H1 (cell line): ENCODE results near the gene C2orf92. TPM values are rescaled to one million over a fixed set of nuclear protein-coding genes. Genes with fewer than 3 reads are reported as not detected.

Source experiments
- CTCF ChIA-PET: fragments of 300-600 bp; sonication (Branson Sonifier 250); formaldehyde crosslinking; loops from one replicate; lab custom pipeline; 2021; ENCODE audit not compliant: partially characterized antibody; lab: Charles Lee
- POLR2A ChIA-PET: fragments of 300-600 bp; sonication (Branson Sonifier 250); formaldehyde crosslinking; loops from one replicate; lab custom pipeline; 2021; ENCODE audit warnings: inconsistent platforms; ENCODE audit not compliant: partially characterized antibody; lab: Charles Lee
- DNase-seq, 2 experiments: peaks; one replicate each; pipeline versions ENCODE4 v3.0.0 to v3.0.0-alpha.2; 2010 to 2022; ENCODE audit warnings: low spot score in 2 of 2, low read depth in 1 of 2, mixed read lengths in 1 of 2
- FAIRE-seq: peaks from 2 replicates; lab custom pipeline; 2011; peaks lifted over from hg19 to GRCh38; lab: Jason Lieb, UNC
- H2AFZ ChIP-seq: 2 replicates; pipeline ENCODE4 v1.8.1; 2012; ENCODE audit warnings: low read length, inconsistent platforms
- H2AK5ac ChIP-seq: 2 replicates; pipeline ENCODE4 v1.6.1; 2013; ENCODE audit warnings: low read depth, low read length
- H2BK120ac ChIP-seq: replicated peaks from 2 replicates; pipeline ENCODE3; 2013; ENCODE audit warnings: low read depth, low read length, inconsistent platforms
- H2BK12ac ChIP-seq: 2 replicates; pipeline ENCODE4 v1.6.1; 2013; ENCODE audit warnings: low read depth, low read length
- H2BK15ac ChIP-seq: 2 replicates; pipeline ENCODE4 v1.6.1; 2013; ENCODE audit warnings: low read length
- H2BK20ac ChIP-seq: 2 replicates; pipeline ENCODE4 v1.6.1; 2013; ENCODE audit warnings: low read length
- H2BK5ac ChIP-seq: 2 replicates; pipeline ENCODE4 v1.6.1; 2013; ENCODE audit warnings: low read depth, low read length
- H3K14ac ChIP-seq: 2 replicates; pipeline ENCODE4 v1.6.1; 2013; ENCODE audit warnings: inconsistent platforms; ENCODE audit not compliant: insufficient read length
- H3K18ac ChIP-seq: 2 replicates; pipeline ENCODE4 v1.6.1; 2013; ENCODE audit warnings: low read length; ENCODE audit errors: extremely low read depth
- H3K23ac ChIP-seq: 2 replicates; pipeline ENCODE4 v1.6.1; 2013; ENCODE audit warnings: inconsistent platforms; ENCODE audit not compliant: insufficient read length
- H3K23me2 ChIP-seq: 2 replicates; pipeline ENCODE4 v1.6.1; 2013; ENCODE audit warnings: low read depth, low read length
- H3K27ac ChIP-seq: 2 replicates; pipeline ENCODE4 v1.6.1; 2011; ENCODE audit warnings: low read depth, low read length, inconsistent platforms
- H3K27me3 ChIP-seq, 4 experiments: replicated peaks in 1 of 4; 1 replicate in 1 of 4; 2 replicates in 3 of 4; pipeline versions ENCODE4 v1.6.1 to v1.8.1; 2011 to 2013; ENCODE audit warnings: low read length in 3 of 4, mild to moderate bottlenecking in 3 of 4, inconsistent platforms in 2 of 4, mixed read lengths in 2 of 4, moderate library complexity in 1 of 4; ENCODE audit not compliant: control insufficient read depth in 3 of 4, insufficient read depth in 3 of 4; ENCODE audit errors: extremely low read depth in 1 of 4
- H3K36me3 ChIP-seq, 4 experiments: 2 replicates each; pipeline versions ENCODE4 v1.6.1 to v1.8.1; 2011 to 2013; ENCODE audit warnings: mild to moderate bottlenecking in 4 of 4, low read length in 3 of 4, moderate library complexity in 2 of 4, control low read depth in 1 of 4, inconsistent platforms in 1 of 4; ENCODE audit not compliant: insufficient read depth in 4 of 4, control insufficient read depth in 2 of 4
- H3K4ac ChIP-seq: replicated peaks from 2 replicates; pipeline ENCODE3; 2013; ENCODE audit warnings: low read length, low read depth, mixed read lengths, inconsistent platforms; ENCODE audit not compliant: insufficient read length
- H3K4me1 ChIP-seq, 4 experiments: replicated peaks in 1 of 4; 1 replicate in 1 of 4; 2 replicates in 3 of 4; pipeline versions ENCODE4 v1.6.1 to v1.8.1; 2011 to 2013; ENCODE audit warnings: low read length in 3 of 4, inconsistent platforms in 2 of 4, mixed read lengths in 1 of 4; ENCODE audit not compliant: insufficient read depth in 4 of 4, control insufficient read depth in 3 of 4
- H3K4me2 ChIP-seq, 2 experiments: 2 replicates each; pipeline versions ENCODE4 v1.6.1 to v1.8.1; 2011 to 2013; ENCODE audit warnings: low read depth in 2 of 2, low read length in 2 of 2, control low read depth in 1 of 2, inconsistent platforms in 1 of 2, mild to moderate bottlenecking in 1 of 2; ENCODE audit not compliant: insufficient read depth in 1 of 2
- H3K4me3 ChIP-seq, 4 experiments: fragments of 200-600, 300-600 bp in 1 of 4; sonication (generic), shearing (Covaris generic), sonication (Bioruptor Twin) in 1 of 4; 2 replicates each; pipeline versions ENCODE4 v1.5.1 to v1.8.1; 2011 to 2016; ENCODE audit warnings: low read length in 4 of 4, low read depth in 3 of 4, control low read depth in 2 of 4, inconsistent platforms in 2 of 4, mild to moderate bottlenecking in 2 of 4, mixed read lengths in 1 of 4, moderate library complexity in 1 of 4; ENCODE audit not compliant: insufficient read depth in 2 of 4; ENCODE audit errors: extremely low read depth in 1 of 4
- H3K56ac ChIP-seq: replicated peaks from 2 replicates; pipeline ENCODE3; 2013; ENCODE audit warnings: low read depth, mild to moderate bottlenecking, mixed read lengths, low read length, inconsistent platforms; ENCODE audit not compliant: insufficient read length
- H3K79me1 ChIP-seq: 2 replicates; pipeline ENCODE4 v1.6.1; 2013; ENCODE audit warnings: low read depth, low read length, control low read depth
- H3K79me2 ChIP-seq, 2 experiments: 2 replicates each; pipeline versions ENCODE4 v1.6.1 to v1.8.1; 2012 to 2013; ENCODE audit warnings: low read length in 2 of 2, mild to moderate bottlenecking in 2 of 2, inconsistent platforms in 1 of 2; ENCODE audit not compliant: insufficient read depth in 2 of 2, control insufficient read depth in 1 of 2
- H3K9ac ChIP-seq, 4 experiments: replicated peaks in 1 of 4; 1 replicate in 1 of 4; 2 replicates in 3 of 4; pipeline versions ENCODE4 v1.6.1 to v1.8.1; 2011 to 2013; ENCODE audit warnings: low read depth in 3 of 4, low read length in 3 of 4, control low read depth in 2 of 4, mild to moderate bottlenecking in 2 of 4, moderate library complexity in 2 of 4, inconsistent platforms in 1 of 4; ENCODE audit errors: extremely low read depth in 1 of 4
- H3K9me3 ChIP-seq, 2 experiments: 2 replicates each; pipeline versions ENCODE4 v1.6.1 to v1.8.1; 2012 to 2013; ENCODE audit warnings: mild to moderate bottlenecking in 2 of 2, moderate library complexity in 2 of 2, control low read depth in 1 of 2, inconsistent platforms in 1 of 2, low read depth in 1 of 2, low read length in 1 of 2, mixed read lengths in 1 of 2; ENCODE audit not compliant: insufficient read depth in 2 of 2
- H4K20me1 ChIP-seq, 2 experiments: replicated peaks in 1 of 2; 2 replicates each; pipeline versions ENCODE3 to v1.8.1; 2011 to 2013; ENCODE audit warnings: inconsistent platforms in 2 of 2, low read length in 2 of 2, mild to moderate bottlenecking in 1 of 2; ENCODE audit not compliant: insufficient read depth in 2 of 2, control insufficient read depth in 1 of 2
- H4K5ac ChIP-seq: 2 replicates; pipeline ENCODE4 v1.6.1; 2013; ENCODE audit warnings: low read length, low read depth, mixed read lengths, inconsistent platforms; ENCODE audit not compliant: insufficient read length
- H4K8ac ChIP-seq: 2 replicates; pipeline ENCODE4 v1.8.0; 2013; ENCODE audit warnings: mild to moderate bottlenecking, moderate library complexity, low read length, inconsistent platforms; ENCODE audit not compliant: insufficient read depth; ENCODE audit errors: extremely low read depth
- H4K91ac ChIP-seq: replicated peaks from 2 replicates; pipeline ENCODE3; 2013; ENCODE audit warnings: low read length, mixed read lengths, inconsistent platforms; ENCODE audit not compliant: insufficient read length
- ATF2 ChIP-seq: IDR thresholded peaks from 2 replicates; pipeline ENCODE4 v1.6.1; 2012; ENCODE audit warnings: low read length, inconsistent platforms
- BACH1 ChIP-seq: IDR thresholded peaks from 2 replicates; pipeline ENCODE4 v1.6.1; 2012; ENCODE audit warnings: low read length, improper control_type of control experiment
- CEBPB ChIP-seq: IDR thresholded peaks from 2 replicates; pipeline ENCODE4 v1.6.1; 2012; ENCODE audit warnings: low read depth, low read length
- EP300 ChIP-seq, 2 experiments: IDR thresholded peaks; 1 replicate in 1 of 2; 2 replicates in 1 of 2; pipeline ENCODE4 v1.6.1; 2011 to 2012; ENCODE audit warnings: low read depth in 2 of 2, low read length in 2 of 2, mild to moderate bottlenecking in 2 of 2, borderline replicate concordance in 1 of 2, inconsistent platforms in 1 of 2, moderate library complexity in 1 of 2
- GTF2F1 ChIP-seq: IDR thresholded peaks from 2 replicates; pipeline ENCODE4 v1.6.1; 2012; ENCODE audit warnings: low read depth, low read length, improper control_type of control experiment, borderline replicate concordance
- JUN ChIP-seq: IDR thresholded peaks from 2 replicates; pipeline ENCODE4 v1.6.1; 2011; ENCODE audit warnings: low read depth, mild to moderate bottlenecking, improper control_type of control experiment, low read length
- MAFK ChIP-seq: IDR thresholded peaks from 2 replicates; pipeline ENCODE4 v1.6.1; 2012; ENCODE audit warnings: low read depth, mild to moderate bottlenecking, improper control_type of control experiment, low read length
- SUZ12 ChIP-seq: fragments of 200-600 bp; sonication (generic); IDR thresholded peaks from 2 replicates; pipeline ENCODE4 v1.6.1; 2012; ENCODE audit warnings: mild to moderate bottlenecking, inconsistent platforms, low read length, moderate library complexity, mixed read lengths
- TEAD4 ChIP-seq: IDR thresholded peaks from 2 replicates; pipeline ENCODE4 v1.6.1; 2012; ENCODE audit warnings: low read depth, low read length, inconsistent platforms, mixed read lengths
- YY1 ChIP-seq: IDR thresholded peaks from 2 replicates; pipeline ENCODE4 v1.6.1; 2011; ENCODE audit warnings: low read depth, mild to moderate bottlenecking, low read length
- ZNF274 ChIP-seq: IDR thresholded peaks from 2 replicates; pipeline ENCODE4 v1.7.0; 2012; ENCODE audit warnings: low read length, borderline replicate concordance; ENCODE audit errors: extremely low read depth
- WGBS, 2 experiments: shearing (Covaris generic) in 1 of 2; methylation state at CpG; one replicate each; pipeline versions ENCODE4 v1.1.6 to v1.1.7; 2013 to 2015; ENCODE audit warnings: low lambda C conversion rate in 2 of 2, mixed read lengths in 2 of 2, inconsistent platforms in 1 of 2, low coverage in 1 of 2, missing lambda C conversion rate in 1 of 2; ENCODE audit not compliant: insufficient replicate concordance in 2 of 2, insufficient coverage in 1 of 2, insufficient read length in 1 of 2; ENCODE audit errors: extremely low coverage in 1 of 2, missing lambda C conversion rate in 1 of 2; 5-methylcytosine and 5-hydroxymethylcytosine counted together
- polyA plus RNA-seq, 7 experiments: library from polyadenylated mRNA; depleted of rRNA in 3 of 7; stranded (reverse) in 5 of 7; unstranded in 2 of 7; fragments of >200 nt in 5 of 7; fragments of 200-250 nt in 2 of 7; gene quantifications; 1 replicate in 5 of 7; 2 replicates in 1 of 7; 4 replicates in 1 of 7; pipeline versions ENCODE4 v1.2.1 to v1.2.3, GENCODE V29; 2011 to 2013; ENCODE audit warnings: missing spikeins in 2 of 7, mixed read lengths in 2 of 7
- total RNA-seq: library from RNA; stranded (reverse); fragmentation: NEBNext Ultra II Directional; extraction: Animal tissue kit (Norgen Biotek cat#: 25700); gene quantifications from 2 replicates; pipeline ENCODE4 v1.2.1, GENCODE V29; 2021

The C2orf92 gene
- total and polyA plus RNA-seq, 2 of the 8 experiments (the other 6 are each of a cell fraction or from before 2014, with no cell fraction given): 2.3 to 3.7 TPM

GRCh38 chr2:97660044-97660774, 9.3 kb upstream of the C2orf92 start:
- H3K9ac ChIP-seq: no peak overlapping the region; a peak in 1 of 7 replicates
- H3K23ac ChIP-seq: no peak overlapping the region
- H3K4me3 ChIP-seq: no peak overlapping the region
- H3K79me2 ChIP-seq: peaks cover 0 to 25% of the 10 kb centered on the region in 2 experiments; a peak in 2 of 4 replicates
- H3K9me3 ChIP-seq: no peaks in the 10 kb centered on the region
- H3K27ac ChIP-seq: no peak overlapping the region
- H3K4ac ChIP-seq: no peak overlapping the region
- no peak overlapping the region for H2BK12ac ChIP-seq
- H3K36me3 ChIP-seq: peaks cover 3 to 17% (median 7%) of the 10 kb centered on the region in 4 experiments; a peak in 5 of 8 replicates
- ChIA-PET POLR2A (interaction anchor here (0.7 to 7.9 kb wide), 4 partner anchors 8 to 38 kb away, joined by 3 to 102 read pairs (median 37); partner anchors contain the start of gene COX5B), CTCF (interaction anchor here (0.8 to 8.2 kb wide), 6 partner anchors 8 to 70 kb away, joined by 3 to 132 read pairs (median 18); partner anchors contain the start of gene COX5B)
- H3K4me1 ChIP-seq: peaks cover 0 to 9% (median 7%) of the 10 kb centered on the region in 4 experiments; a peak in 4 of 7 replicates
- no peak overlapping the region for H4K91ac ChIP-seq
- no peak overlapping the region for H3K14ac ChIP-seq
- H2AFZ ChIP-seq: no peak overlapping the region
- H4K5ac ChIP-seq: no peak overlapping the region
- H3K18ac ChIP-seq: no peak overlapping the region
- no peak overlapping the region for H2BK5ac ChIP-seq
- no peak overlapping the region for H2BK15ac ChIP-seq
- H4K20me1 ChIP-seq: peaks cover 0 to 13% of the 10 kb centered on the region in 2 experiments
- 89% methylated on average over 20 of the region's 20 CpGs; no CpG with 5 or more reads in 1 of the 2 experiments for WGBS, 2 experiments
- no peak overlapping the region for H4K8ac ChIP-seq
- no peaks in the 10 kb centered on the region for H3K27me3 ChIP-seq
- no peak overlapping the region for H2AK5ac ChIP-seq
- H2BK20ac ChIP-seq: no peak overlapping the region
- no peak overlapping the region for H3K4me2 ChIP-seq
- H3K23me2 ChIP-seq: peaks cover 7% of the 10 kb centered on the region
- no peak for FAIRE-seq
- peaks cover 8% of the 10 kb centered on the region for H3K79me1 ChIP-seq
- H2BK120ac ChIP-seq: no peak overlapping the region
- DNase-seq: no peak
- no peak overlapping the region for H3K56ac ChIP-seq
- TF ChIP-seq MAFK (no peak), GTF2F1 (no peak), ATF2 (no peak), CEBPB (no peak), EP300 (IDR thresholded peaks at IDR 0.05; ENCODE audit: borderline replicate concordance in 1 of 2, low read depth in 2 of 2, low read length in 2 of 2) (no peak), ZNF274 (no peak), SUZ12 (no peak), JUN (no peak), TEAD4 (no peak), YY1 (no peak), BACH1 (no peak)
